Mesothelial cell of epicardium (in vitro differentiated cells): ENCODE measurements around the gene CSK. TPM values are rescaled to one million over a fixed set of nuclear protein-coding genes. Genes with fewer than 3 reads are reported as not detected.

Source experiments
- DNase-seq, 2 experiments: peaks; one replicate each; pipeline ENCODE4 v3.0.0; 2021; ENCODE audit warnings: low spot score in 2 of 2; ENCODE audit not compliant: unreplicated experiment in 2 of 2
- H3K27ac Mint-ChIP-seq: 2 replicates; pipeline ENCODE4 v1.8.0; 2021; ENCODE audit warnings: mixed read lengths
- H3K27me3 Mint-ChIP-seq: 2 replicates; pipeline ENCODE4 v1.8.0; 2021; ENCODE audit warnings: low read depth, mixed read lengths
- H3K36me3 Mint-ChIP-seq: 2 replicates; pipeline ENCODE4 v1.8.0; 2021; ENCODE audit warnings: mixed read lengths
- H3K4me1 Mint-ChIP-seq: 2 replicates; pipeline ENCODE4 v1.8.0; 2021; ENCODE audit warnings: mixed read lengths
- H3K4me3 Mint-ChIP-seq: 2 replicates; pipeline ENCODE4 v1.8.0; 2021; ENCODE audit warnings: mild to moderate bottlenecking, moderate library complexity, mixed read lengths
- H3K9me3 Mint-ChIP-seq: 2 replicates; pipeline ENCODE4 v1.8.0; 2021; ENCODE audit warnings: mixed read lengths
- total RNA-seq: library from RNA; stranded (reverse); gene quantifications from 3 replicates; pipeline ENCODE4 v1.2.1, GENCODE V29; 2021
- TF ChIP-seq, protein P1 (sequence below): fragments of 200-600 bp; sonication (generic); IDR thresholded peaks from one replicate; pipeline ENCODE4 v1.5.0; 2021; ENCODE audit warnings: antibody characterized with exemption; ENCODE audit not compliant: unreplicated experiment

The CSK gene
- total RNA-seq, 1 donor from 2014 or later, result 58.1 TPM

GRCh38 chr15:74802862-74803447 is 21.1 kb downstream of the CSK start:
- Mint-ChIP-seq H3K4me1 (no peaks in the 10 kb centered on the region), H3K27me3 (no peaks in the 10 kb centered on the region), H3K36me3 (peaks cover 12% of the 10 kb centered on the region), H3K9me3 (no peaks in the 10 kb centered on the region), H3K27ac (no peak overlapping the region), H3K4me3 (no peak overlapping the region)
- DNase-seq, result no peak
- TF ChIP-seq, protein P1, sequence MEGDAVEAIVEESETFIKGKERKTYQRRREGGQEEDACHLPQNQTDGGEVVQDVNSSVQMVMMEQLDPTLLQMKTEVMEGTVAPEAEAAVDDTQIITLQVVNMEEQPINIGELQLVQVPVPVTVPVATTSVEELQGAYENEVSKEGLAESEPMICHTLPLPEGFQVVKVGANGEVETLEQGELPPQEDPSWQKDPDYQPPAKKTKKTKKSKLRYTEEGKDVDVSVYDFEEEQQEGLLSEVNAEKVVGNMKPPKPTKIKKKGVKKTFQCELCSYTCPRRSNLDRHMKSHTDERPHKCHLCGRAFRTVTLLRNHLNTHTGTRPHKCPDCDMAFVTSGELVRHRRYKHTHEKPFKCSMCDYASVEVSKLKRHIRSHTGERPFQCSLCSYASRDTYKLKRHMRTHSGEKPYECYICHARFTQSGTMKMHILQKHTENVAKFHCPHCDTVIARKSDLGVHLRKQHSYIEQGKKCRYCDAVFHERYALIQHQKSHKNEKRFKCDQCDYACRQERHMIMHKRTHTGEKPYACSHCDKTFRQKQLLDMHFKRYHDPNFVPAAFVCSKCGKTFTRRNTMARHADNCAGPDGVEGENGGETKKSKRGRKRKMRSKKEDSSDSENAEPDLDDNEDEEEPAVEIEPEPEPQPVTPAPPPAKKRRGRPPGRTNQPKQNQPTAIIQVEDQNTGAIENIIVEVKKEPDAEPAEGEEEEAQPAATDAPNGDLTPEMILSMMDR, result no peak

- H3K4me1 Mint-ChIP-seq, result no peaks in the 10 kb centered on the region
- H3K9me3 Mint-ChIP-seq, result no peaks in the 10 kb centered on the region
- TF ChIP-seq, protein P1, result no peak
- H3K36me3 Mint-ChIP-seq, result peaks cover 12% of the 10 kb centered on the region
- no peak for DNase-seq
- H3K27me3 Mint-ChIP-seq, result no peaks in the 10 kb centered on the region
- no peak overlapping the region for H3K27ac Mint-ChIP-seq
- no peak overlapping the region for H3K4me3 Mint-ChIP-seq
These were observed 23.1 kb downstream of the CSK start for GRCh38 chr15:74804935-74805334.

DNA sequence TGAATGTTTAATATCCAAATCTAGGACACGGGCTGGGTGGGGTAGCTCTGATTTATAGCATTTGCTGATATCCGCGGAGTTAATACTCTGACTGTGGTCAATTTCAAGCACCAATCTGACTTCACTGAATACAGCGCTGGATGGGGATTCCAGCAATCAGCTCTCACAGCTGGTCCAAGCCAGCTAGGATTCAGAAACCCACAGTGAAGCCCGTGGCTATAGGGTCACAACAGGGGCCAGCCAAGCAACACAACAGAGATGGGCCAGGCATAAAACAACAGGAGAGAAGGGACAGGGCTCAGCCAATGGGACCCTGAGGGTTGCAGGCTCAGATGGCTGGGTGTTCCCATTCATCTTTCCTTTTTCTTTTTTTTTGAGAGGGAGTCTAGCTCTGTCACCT is 25.4 kb downstream of the CSK start:
- H3K27me3 Mint-ChIP-seq, result no peaks in the 10 kb centered on the region
- H3K27ac Mint-ChIP-seq, result no peak overlapping the region
- TF ChIP-seq, protein P1, result no peak
- no peak overlapping the region for H3K4me3 Mint-ChIP-seq
- H3K9me3 Mint-ChIP-seq, result no peaks in the 10 kb centered on the region
- H3K4me1 Mint-ChIP-seq, result no peaks in the 10 kb centered on the region
- no peak for DNase-seq
- H3K36me3 Mint-ChIP-seq, result peaks cover 9% of the 10 kb centered on the region

- TF ChIP-seq, protein P1, result no peak
- DNase-seq, result no peak
- H3K4me1 Mint-ChIP-seq, result no peaks in the 10 kb centered on the region
- no peaks in the 10 kb centered on the region for H3K9me3 Mint-ChIP-seq
- peaks cover 9% of the 10 kb centered on the region for H3K36me3 Mint-ChIP-seq
- H3K27me3 Mint-ChIP-seq, result no peaks in the 10 kb centered on the region
- H3K4me3 Mint-ChIP-seq, result no peak overlapping the region
- no peak overlapping the region for H3K27ac Mint-ChIP-seq
These were observed 26.4 kb downstream of the CSK start for GRCh38 chr15:74808078-74808839.

DNA sequence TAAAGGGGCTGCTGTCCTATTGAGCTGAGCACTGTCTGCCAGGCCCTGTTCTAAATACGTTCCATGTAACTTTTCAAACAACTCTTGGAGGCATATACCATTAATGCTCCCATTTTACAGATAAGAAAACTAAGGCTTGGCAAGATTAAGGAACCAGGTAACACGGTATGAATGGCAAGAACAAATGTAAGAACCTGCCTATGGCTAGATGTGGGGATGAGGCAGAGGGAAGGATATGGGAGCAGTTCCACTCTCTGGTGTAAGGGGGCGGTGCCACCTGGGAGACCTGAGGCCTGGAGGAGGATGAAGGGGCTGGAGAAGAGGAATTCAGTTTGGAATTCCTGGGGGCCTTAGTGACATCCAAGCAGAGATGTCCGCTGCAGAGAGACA is 27.0 kb downstream of the CSK start:
- TF ChIP-seq, protein P1, result no peak
- Mint-ChIP-seq H3K4me3 (no peak overlapping the region), H3K4me1 (no peaks in the 10 kb centered on the region), H3K27ac (no peak overlapping the region), H3K9me3 (no peaks in the 10 kb centered on the region), H3K36me3 (peaks cover 9% of the 10 kb centered on the region), H3K27me3 (no peaks in the 10 kb centered on the region)
- no peak for DNase-seq
